Upper lobe of left lung (tissue), 4 donors: ENCODE results near the gene SLC16A9.

ENCODE experiments used
- POLR2A ChIP-seq, 4 donors: fragments of 450-650 bp; IDR thresholded peaks; one replicate each; pipeline ENCODE4 v1.5.1; 2016 to 2017; ENCODE audit warnings: antibody characterized with exemption in 4 of 4, mild to moderate bottlenecking in 2 of 4
- POLR2AphosphoS5 ChIP-seq, 2 donors: sonication (generic); formaldehyde crosslinking; IDR thresholded peaks; one replicate each; pipeline ENCODE4 v1.5.1; 2017; ENCODE audit warnings: antibody characterized with exemption in 2 of 2
- TF ChIP-seq, protein P1 (sequence below), 6 experiments: fragments of 450-650 bp in 4 of 6; fragments of 200-600 bp in 2 of 6; sonication (generic) in 2 of 6; IDR thresholded peaks; one replicate each; pipeline ENCODE4 v1.5.1; 2016 to 2019; ENCODE audit warnings: antibody characterized with exemption in 6 of 6

DNA sequence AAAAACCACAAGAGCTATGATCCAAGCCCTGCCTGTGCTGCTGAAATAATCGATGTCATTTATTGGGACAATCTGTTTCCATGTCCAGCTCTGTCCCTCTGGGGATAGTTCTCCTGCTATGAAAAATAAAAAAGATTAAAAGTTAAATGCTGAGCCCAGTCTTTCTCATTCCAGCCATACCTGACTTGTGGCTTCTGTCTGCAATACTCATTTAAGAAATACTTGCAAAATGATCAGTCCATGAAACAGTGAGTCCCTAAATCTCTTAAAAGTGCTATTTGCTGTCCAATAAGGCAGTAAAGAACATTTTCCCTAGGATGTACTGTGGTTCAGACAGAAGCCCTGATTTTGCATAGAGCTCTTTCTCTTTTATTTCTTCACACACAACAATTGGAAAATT lies 91.7 kb downstream of the SLC16A9 start:
- TF ChIP-seq, protein P1, sequence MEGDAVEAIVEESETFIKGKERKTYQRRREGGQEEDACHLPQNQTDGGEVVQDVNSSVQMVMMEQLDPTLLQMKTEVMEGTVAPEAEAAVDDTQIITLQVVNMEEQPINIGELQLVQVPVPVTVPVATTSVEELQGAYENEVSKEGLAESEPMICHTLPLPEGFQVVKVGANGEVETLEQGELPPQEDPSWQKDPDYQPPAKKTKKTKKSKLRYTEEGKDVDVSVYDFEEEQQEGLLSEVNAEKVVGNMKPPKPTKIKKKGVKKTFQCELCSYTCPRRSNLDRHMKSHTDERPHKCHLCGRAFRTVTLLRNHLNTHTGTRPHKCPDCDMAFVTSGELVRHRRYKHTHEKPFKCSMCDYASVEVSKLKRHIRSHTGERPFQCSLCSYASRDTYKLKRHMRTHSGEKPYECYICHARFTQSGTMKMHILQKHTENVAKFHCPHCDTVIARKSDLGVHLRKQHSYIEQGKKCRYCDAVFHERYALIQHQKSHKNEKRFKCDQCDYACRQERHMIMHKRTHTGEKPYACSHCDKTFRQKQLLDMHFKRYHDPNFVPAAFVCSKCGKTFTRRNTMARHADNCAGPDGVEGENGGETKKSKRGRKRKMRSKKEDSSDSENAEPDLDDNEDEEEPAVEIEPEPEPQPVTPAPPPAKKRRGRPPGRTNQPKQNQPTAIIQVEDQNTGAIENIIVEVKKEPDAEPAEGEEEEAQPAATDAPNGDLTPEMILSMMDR (IDR thresholded peaks at IDR 0.05) = no peak
- TF ChIP-seq POLR2AphosphoS5 (IDR thresholded peaks at IDR 0.05) (no peak), POLR2A (IDR thresholded peaks at IDR 0.05) (no peak)
